Fibroblast of villous mesenchyme (primary cell): Measurements from ENCODE around the gene PTGS2. TPM values are rescaled to one million over a fixed set of nuclear protein-coding genes. Genes with fewer than 3 reads are reported as not detected.

ENCODE experiments used
- DNase-seq: peaks from one replicate; pipeline ENCODE4 v3.0.0-alpha.2; 2010; ENCODE audit warnings: low read depth
- H3K4me3 ChIP-seq: 2 replicates; pipeline ENCODE4 v1.5.1; 2011; ENCODE audit warnings: low read depth, mild to moderate bottlenecking, low read length
- total RNA-seq: library from RNA; depleted of rRNA; stranded (reverse); fragments of >200 nt; gene quantifications from 2 replicates; pipeline ENCODE4 v1.2.3, GENCODE V29; 2012
- TF ChIP-seq, protein P1 (sequence below): IDR thresholded peaks from 2 replicates; pipeline ENCODE4 v1.5.1; 2012; ENCODE audit warnings: low read depth, mild to moderate bottlenecking, low read length; ENCODE audit not compliant: insufficient read depth

The PTGS2 gene
- total RNA-seq = 3.0 and 5.5 TPM in 2 replicates

- TF ChIP-seq, protein P1, sequence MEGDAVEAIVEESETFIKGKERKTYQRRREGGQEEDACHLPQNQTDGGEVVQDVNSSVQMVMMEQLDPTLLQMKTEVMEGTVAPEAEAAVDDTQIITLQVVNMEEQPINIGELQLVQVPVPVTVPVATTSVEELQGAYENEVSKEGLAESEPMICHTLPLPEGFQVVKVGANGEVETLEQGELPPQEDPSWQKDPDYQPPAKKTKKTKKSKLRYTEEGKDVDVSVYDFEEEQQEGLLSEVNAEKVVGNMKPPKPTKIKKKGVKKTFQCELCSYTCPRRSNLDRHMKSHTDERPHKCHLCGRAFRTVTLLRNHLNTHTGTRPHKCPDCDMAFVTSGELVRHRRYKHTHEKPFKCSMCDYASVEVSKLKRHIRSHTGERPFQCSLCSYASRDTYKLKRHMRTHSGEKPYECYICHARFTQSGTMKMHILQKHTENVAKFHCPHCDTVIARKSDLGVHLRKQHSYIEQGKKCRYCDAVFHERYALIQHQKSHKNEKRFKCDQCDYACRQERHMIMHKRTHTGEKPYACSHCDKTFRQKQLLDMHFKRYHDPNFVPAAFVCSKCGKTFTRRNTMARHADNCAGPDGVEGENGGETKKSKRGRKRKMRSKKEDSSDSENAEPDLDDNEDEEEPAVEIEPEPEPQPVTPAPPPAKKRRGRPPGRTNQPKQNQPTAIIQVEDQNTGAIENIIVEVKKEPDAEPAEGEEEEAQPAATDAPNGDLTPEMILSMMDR = peak; percentile 51
- peak; percentile 90 for DNase-seq
- H3K4me3 ChIP-seq = peak within 1 kb of the TSS; percentile 64
Observed at GRCh38 chr1:186680245-186681061, at the start of gene PTGS2. PTGS2 (minus strand) TSS chr1:186680423; CDS start chr1:186680290, 133 bp downstream.

- TF ChIP-seq, protein P1 = peak; percentile 77
- no peak overlapping the region for H3K4me3 ChIP-seq
- peak; percentile 41 for DNase-seq
Observed at GRCh38 chr1:186722711-186723309, 42.6 kb upstream of the PTGS2 start.

GRCh38 chr1:186717286-186717685, 37.1 kb upstream of the PTGS2 start:
- TF ChIP-seq, protein P1 = no peak
- no peak overlapping the region for H3K4me3 ChIP-seq
- peak; percentile 11 for DNase-seq

DNA sequence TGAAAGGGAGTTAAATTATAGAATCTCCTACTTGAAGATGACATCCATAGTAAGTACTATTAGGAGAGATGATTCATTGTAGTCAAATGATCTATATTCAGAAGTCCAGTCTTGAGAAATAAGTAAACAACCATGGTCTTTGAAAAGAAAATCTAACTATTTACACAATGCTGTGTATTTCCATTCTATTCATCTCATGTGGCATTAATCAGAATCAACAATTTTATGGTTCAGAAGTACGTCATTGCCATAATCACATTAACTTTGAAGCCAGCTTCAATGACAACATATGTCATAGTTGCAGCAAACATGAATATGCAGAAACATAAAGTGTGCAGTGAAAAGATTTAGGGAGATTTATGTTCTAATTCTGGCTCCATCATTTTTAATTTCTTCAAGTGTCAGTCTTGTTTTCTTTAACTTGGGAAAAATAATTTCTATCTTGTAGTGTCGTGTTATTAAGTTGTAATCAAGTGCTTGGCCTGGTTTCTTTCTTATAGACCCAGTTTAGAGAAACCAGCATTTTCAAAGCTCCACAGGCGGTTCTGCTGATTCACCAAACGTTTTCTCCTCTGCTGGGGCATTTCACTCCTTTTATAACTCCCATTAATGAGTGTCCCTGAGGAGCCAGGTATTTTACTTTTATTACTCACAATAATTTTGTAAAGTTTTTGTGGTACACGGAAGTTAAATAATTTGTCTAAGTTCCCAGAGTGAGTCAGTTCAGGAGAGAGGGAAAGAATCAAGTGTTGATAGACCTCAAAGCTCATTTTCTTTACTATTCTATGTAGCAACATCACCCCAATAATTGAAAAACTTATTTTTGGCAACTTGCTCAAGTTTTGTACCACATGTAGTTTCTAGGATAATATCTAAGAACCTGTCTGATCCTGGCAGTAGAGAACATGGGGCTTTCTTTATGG, 35.9 kb upstream of the PTGS2 start:
- H3K4me3 ChIP-seq = no peak overlapping the region
- DNase-seq = peak; percentile 54
- TF ChIP-seq, protein P1 = no peak

- TF ChIP-seq, protein P1 = no peak
- H3K4me3 ChIP-seq = no peak overlapping the region
- DNase-seq = no peak
Observed at GRCh38 chr1:186710696-186711095, 30.5 kb upstream of the PTGS2 start.

GRCh38 chr1:186708694-186709097, 28.5 kb upstream of the PTGS2 start:
- TF ChIP-seq, protein P1 = no peak
- peak; percentile 17 for DNase-seq
- no peak overlapping the region for H3K4me3 ChIP-seq
